Activated CD4-positive, CD25-positive, alpha-beta regulatory T cell treated with anti-CD3 and anti-CD28 coated beads, Interleukin-2, amount 50 U/mL, for 72 hours (primary cell): ENCODE data around the gene BBOF1.
A peak's percentile ranks its signal among the peaks of the same experiment; 100 is the strongest.
"Not testable (repeated sequence)": the region's sequence is repeated elsewhere in the genome, so short reads cannot be mapped to it uniquely, and the experiment has no call there.

ENCODE experiments used
- DNase-seq: peaks from one replicate; pipeline ENCODE4 v3.0.0; 2021

Gene BBOF1, protein sequence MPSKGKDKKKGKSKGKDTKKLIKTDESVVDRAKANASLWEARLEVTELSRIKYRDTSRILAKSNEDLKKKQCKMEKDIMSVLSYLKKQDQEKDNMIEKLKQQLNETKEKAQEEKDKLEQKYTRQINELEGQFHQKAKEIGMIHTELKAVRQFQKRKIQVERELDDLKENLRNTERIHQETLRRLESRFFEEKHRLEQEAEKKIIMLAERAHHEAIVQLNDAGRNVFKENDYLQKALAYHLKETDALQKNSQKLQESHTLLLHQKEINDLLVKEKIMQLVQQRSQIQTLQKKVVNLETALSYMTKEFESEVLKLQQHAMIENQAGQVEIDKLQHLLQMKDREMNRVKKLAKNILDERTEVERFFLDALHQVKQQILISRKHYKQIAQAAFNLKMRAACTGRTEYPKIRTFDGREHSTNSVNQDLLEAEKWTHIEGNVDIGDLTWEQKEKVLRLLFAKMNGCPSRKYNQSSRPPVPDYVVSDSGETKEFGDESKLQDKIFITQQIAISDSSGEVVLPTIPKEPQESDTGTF

DNA sequence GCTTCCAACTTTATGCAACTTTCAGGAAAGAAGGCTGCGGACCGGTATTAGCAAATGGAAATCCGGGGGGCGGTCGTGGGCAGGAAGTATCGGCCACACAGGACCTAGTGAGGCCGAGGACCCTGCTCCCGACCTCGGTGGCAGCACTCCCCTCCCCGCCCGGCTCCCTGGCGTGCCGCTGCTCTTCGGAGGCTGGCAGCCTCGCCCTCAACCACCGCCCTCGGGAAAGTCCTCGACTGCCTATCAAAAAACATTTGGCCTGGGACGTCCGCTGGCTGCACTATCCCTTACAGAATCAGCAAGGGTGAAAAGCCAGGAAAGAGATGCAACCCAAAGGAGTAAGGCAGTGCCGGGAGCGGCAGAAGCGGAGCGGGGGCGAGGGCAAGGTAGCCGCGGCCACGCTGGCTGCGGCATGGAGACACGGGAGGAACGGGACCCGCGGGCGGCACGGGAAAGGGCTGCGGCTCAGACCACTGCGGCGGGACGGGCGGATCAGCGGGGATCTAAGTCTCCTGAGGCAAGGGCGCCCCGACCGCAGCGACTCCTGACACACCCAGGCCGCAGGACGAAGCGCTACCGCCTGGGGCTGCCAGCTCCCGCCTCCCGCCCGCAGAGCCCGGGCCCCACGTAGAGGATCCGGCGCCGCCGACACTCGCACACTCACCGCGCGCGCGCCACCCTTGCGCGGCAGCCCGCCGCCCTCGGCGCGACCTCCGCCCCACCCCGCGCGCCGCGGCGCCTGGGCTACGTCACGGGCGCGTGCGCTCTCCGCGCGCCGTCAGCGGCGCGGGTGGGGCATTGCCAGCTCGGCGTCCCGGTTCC, at the start of gene BBOF1, which contains the start of gene ENTPD5:
BBOF1 (plus strand) TSS at position 764 of the 822 bp plus-strand sequence. CDS start 130 bp downstream, outside the sequence.
ENTPD5 (minus strand) TSS at position 703 of the 822 bp plus-strand sequence. CDS start 31,186 bp downstream, outside the sequence.
- DNase-seq: peak; percentile 85

DNA sequence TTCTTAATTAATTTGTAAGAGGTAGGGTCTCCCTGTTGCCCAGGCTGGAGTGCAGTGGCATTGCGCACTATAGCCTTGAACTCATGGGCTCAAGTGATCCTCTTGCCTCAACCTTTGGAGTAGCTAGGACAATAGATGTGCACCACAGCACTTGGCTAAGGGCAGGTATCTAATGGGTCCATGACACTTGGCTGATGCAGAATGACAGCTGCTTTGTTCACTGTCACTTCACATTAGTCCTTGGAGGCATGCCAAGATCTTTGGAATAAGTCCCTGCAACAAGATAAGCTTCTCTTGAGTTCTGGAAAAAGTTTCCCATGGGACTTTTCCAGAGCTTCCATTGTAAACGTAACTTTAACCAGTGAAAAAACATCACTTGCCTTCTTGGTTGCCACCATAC, 45.7 kb upstream of the BBOF1 start:
- DNase-seq: no peak

DNA sequence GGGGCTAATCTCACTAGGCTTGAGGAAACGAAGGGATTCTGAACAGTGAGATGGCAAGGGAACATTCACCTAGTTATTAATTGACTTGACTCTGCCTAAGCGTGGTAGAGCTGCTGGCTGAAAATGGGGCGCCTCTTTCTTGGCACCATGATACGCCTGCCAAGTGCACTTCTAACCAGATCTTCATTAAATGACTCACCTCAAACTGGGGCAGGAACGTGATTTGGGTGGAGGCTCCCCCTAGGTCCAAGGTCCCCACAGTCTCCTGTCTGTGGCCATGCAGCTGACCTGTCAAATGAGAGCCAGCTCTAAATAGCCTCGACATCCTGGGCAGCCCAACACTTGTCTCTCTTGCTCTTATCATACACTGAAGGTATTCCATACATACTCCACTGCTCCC, 43.0 kb upstream of the BBOF1 start:
- no peak for DNase-seq

DNA sequence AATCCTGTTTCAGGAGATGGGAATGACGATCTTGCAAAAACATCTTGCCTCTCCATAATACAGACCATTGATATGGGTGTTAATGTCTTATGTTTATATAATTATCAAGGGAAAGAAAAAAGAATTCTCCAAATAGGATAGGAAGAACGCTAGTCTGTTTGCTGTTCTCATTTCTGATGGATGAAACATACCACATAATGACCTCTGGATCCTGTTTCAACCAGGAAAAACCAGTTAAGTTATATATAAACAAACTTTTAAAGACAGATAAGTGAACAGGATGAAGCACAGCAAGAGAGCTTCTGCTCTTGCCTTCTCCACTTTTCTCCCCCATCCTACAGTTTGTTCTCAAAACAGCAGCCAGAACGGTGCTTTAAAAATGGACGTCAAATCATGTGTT, 41.3 kb upstream of the BBOF1 start:
- DNase-seq: no peak

DNA sequence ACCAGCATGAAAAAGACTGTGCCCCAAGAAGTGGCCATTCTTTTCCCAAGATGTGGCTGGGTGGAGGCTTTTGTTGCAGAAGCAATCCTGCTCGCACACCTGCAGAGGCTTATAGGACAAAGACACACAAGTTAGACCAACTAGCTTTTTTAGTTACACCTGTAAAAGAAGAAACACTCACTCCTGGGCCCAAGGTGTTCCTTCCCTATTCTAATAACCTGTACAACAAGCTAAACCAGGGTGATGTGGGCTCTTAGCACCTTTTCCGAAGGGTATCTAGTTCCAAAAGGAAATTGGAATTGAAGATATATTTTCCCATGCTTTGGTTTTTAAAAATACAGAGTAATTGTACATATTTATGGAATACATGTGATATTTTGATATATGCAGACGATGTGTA, 31.1 kb upstream of the BBOF1 start:
- no peak for DNase-seq

DNA sequence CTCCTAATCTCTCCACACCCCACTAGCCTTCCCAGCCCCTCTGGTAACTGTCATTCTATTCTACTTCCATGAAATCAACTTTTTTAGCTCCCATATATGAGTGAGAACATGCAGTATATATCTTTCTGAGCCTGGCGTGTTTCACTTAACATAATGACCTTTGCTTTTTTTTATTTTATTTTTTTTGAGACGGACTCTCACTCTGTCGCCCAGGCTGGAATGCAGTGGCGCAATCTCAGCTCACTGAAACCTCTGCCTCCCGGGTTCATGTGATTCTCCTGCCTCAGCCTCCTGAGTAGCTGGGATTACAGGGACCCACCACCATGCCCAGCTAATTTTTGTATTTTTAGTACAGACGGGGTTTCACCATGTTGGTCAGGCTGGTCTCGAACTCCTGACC, 30.5 kb upstream of the BBOF1 start:
- not testable (repeated sequence) for DNase-seq

DNA sequence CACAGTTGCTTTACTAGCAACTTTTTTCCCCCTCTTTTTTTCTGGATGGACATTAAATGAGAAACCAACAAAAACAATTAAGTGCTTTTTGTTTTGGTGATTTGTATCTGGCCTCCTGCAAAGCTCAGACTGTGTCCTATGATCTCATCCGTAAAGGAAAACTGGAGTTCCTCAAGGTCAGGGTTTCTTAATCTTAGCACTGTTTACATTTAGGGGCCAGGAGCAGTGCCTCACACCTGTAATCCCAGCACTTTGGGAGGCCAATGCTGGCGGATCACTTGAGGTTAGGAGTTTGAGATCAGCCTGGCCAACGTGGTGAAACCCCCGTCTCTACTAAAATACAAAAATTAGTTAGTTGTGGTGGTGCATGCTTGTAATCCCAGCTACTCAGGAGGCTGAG, 28.1 kb upstream of the BBOF1 start:
- no peak for DNase-seq

DNA sequence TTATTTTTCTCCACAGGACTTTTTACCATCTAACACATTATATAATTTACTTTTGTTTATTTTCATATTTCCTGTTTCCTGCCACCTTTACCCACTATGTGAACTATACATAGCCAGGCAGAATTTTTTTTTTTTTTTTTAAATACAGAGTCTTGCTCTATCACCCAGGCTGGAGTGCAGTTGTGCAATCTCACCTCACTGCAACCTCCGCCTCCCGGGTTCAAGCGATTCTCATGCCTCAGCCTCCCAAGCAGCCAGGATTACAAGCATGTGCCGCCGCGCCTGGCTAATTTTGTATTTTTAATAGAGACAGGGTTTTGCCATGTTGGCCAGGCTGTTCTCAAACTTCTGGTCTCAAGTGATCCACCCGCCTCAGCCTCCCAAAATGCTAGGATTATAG, 24.2 kb upstream of the BBOF1 start:
- not testable (repeated sequence) for DNase-seq

DNA sequence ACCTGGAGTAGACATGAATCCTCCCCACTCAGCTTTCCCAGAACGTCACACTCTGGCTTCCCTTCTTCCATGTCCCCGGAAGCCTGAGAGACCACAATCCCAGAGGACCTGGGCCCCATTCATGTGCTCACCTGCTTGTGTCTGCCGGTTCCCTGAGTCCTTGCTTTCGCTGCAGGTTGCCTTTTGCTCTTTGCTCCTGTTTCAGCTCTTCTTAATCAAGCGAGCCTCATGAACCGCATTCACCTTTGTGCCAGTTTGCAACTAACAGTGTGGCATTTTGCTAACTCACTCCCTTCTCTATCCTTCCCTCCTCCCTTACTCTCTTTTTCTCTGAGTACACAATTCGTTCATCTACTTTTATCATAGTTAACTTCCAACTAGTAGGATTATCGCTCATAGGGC, 23.2 kb upstream of the BBOF1 start:
- DNase-seq: no peak

DNA sequence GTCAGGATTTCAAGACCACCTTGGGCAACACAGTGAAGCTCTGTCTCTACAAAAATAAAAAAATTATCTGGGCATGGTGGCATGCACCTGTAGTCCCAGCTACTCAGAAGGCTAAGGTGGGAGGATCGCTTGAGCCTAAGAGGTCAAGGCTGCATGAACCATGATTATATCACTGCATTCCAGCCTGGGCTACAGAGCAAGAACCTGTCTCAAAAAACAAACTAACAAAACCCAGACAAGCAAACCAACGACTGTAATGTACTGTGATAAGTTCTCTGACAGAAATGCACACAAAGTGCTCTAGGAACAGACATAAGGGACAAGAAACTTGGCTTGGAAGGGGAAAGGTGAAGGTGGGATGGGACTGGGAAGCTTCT, 22.4 kb upstream of the BBOF1 start:
- no peak for DNase-seq

DNA sequence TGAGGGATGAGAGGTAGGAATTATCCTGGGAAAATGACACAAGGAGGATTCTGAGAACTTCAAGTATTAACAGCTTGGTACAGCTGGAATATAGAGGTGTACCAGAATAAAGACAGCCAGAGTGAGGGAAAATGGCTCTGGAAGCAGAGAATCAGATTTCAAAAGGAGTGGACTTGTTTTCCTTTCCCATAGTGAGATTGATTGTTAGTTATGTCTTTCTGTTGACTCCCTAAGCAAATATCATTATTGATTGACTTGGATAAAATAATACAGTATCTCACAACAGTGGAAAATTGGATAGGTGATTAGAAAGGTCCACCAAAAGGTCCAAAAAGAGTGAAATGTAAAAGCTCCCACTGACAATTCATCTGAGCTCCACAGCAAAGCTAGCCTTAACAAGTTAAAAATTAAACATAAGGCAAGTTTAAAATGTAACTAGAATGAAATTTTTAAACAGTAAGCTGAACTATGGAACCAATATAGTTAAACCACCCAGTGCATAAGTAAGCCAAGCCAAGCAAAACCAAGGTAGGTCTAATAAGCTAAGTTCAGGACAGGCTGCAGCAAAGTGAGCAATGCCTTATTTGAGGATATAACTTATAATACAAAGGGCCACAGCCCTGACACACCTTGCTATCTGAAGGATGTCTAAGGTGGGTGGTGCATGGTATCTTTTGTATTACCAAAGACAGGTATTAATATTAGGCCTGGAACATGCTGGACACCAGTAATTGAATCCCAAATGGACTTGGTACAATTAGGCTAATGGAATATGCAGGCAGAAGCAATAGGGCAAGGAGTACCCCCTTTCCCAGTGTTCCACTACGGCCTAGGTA, 21.8 kb upstream of the BBOF1 start:
- DNase-seq: no peak

DNA sequence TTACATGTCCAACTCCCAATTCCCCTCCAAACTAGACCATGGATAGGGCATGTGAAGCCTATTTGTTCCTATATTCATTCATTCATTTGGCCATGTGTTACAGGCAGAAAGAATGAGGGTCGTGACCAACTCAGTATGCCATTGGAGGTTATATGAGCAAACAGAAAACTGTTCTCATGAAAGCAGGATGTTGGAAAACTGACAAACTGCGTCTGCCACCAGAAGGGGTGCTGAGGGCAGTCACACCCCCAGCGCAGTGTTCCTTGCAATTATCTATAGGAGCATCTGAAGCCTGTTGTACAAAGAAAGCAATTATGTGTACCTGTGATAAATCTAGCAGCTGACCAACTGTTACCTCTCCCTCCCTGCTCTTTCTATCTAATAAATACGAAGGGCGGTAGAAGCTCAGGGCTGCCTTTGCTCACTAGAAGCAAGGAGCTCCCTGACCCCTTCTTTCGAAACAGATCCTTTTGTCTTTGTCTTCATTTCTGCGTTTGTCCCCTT, 21.2 kb upstream of the BBOF1 start:
- DNase-seq: no peak

DNA sequence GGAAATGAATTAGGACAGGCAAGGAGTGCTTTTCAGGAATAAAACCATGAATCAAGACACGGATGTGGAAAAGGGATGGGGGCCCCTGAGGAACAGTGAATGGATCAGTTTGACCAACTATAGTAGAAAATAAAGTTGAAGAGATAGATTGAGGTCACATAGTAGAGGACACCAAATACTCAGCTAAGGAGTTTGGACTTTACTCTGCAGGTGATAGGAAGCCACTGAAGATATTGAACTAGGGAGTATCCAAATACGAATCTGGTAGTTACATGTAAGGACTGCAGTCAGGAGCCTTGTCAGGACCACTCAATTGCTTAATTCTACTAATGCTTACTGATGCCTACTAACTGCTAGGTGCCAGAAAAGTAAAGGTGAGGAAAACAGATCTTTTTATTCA, 20.4 kb upstream of the BBOF1 start:
- no peak for DNase-seq

DNA sequence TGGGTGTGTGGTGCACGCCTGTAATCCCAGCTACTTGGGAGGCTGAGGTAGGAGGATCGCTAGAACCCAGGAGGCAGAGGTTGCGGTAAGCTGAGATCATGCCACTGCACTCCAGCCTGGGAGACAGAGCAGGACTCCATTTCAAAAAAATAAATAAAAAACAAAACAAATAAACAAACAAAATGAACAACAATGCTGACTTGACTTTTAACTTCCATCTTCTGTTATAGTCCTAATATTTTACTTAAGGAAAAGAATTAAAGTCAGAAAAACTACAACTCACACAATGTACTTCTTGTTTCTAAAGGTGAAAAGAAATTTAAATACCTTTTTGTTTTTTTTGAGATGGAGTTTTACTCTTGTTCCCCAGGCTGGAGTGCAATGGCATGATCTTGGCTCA, 13.5 kb upstream of the BBOF1 start:
- DNase-seq: not testable (repeated sequence)

DNA sequence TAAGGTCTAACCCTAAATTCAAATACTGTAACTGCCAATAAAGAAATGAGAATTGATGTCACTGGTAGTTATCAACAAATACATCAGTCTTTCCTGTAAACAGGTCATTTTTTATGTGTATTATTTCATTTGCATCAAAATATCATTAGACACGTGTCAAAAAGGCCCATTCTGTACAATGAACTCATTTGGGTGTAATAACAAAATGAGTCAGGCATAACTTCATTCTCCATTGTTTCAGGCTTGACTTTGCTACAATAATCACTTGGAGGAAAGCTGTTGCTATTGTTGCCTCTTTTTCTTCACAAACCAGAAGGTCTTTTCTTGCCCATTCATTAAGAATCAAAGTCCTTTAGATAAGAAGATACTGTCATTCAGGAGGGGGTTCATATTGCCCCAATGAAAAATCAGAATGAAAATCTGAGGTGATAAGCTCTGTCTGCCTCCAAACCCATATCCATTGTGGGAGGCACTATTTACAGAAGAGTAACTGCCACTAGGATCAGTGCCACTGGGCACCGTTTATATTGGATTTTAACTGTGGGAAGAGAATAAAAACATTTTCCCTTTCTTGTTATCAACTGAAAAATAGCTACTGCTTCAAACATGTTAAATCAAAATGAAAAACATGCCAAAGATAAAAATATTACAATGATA, 10.2 kb upstream of the BBOF1 start:
- no peak for DNase-seq

DNA sequence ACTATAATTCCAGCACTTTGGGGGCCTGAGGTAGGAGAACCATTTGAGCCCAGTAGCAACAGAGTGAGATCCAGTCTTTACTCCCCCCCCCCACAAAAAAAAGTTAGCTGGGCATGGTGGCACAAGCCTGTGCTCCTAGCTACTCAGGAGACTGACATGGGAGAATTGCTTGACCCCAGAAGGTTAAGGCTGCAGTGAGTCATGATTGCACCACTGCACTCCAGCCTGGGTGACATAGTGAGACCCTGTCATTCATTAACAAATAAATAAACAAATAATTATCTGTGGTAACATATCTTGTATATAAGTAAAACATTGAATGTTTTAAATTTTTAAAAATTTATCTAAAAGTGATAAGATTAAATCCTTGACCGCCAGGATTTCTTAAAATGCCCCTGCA, 4.8 kb upstream of the BBOF1 start:
- DNase-seq: no peak

DNA sequence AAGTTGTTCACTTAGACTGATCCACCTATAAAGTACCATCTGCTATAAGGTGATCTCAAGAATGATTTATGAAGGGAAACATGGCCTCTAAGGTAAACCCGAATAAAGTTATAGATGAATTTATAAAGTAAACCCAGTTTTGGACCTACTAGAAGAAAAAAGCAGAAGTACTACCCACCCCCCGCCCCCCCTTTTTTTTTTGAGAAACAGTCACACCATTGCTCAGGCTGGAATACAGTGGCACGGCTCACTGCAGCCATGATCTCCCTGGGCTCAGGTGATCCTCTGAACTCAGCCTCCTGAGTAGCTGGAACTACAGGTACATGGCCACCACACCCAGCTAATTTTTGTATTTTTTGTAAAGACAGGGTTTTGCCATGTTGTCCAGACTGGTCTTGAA, 4.0 kb upstream of the BBOF1 start:
- DNase-seq: no peak

DNA sequence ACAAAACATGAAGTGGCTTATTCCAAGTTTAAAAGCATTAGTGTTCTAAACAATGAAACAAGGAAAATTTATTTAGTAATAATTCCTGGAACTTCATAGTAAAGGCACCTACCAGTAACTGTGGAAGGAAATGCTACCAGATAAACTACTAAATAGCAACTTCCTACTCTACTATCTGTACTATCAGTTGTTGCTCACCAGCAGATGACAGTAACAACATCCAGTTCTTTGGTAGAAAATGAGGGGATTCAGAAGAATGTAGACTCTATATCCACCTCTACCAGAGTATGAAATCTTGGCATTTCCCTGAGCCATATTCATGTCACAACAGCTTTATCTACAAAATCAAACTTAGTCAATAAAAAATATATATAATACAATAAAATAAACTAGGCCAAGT, 3.2 kb upstream of the BBOF1 start:
- DNase-seq: no peak

DNA sequence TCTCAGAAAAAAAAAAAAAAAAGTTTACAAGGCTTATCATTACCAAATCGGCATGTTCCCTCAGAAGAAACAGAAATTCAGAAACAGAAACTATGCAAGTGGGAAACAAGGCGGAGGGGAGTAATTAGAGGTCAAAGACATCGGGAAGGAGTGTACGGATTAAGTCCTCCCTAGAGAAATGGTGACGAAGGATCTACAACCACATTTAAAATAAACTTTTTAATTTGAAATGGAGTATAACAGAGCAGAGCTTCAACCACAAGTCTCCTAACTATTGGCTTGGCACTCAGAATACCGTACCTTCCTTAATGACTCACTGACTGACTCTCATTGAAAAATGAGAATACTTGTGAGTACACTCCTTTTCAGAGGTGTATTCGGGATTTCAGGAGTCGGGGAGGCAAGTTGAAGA, 969 bp upstream of the BBOF1 start:
- no peak for DNase-seq

DNA sequence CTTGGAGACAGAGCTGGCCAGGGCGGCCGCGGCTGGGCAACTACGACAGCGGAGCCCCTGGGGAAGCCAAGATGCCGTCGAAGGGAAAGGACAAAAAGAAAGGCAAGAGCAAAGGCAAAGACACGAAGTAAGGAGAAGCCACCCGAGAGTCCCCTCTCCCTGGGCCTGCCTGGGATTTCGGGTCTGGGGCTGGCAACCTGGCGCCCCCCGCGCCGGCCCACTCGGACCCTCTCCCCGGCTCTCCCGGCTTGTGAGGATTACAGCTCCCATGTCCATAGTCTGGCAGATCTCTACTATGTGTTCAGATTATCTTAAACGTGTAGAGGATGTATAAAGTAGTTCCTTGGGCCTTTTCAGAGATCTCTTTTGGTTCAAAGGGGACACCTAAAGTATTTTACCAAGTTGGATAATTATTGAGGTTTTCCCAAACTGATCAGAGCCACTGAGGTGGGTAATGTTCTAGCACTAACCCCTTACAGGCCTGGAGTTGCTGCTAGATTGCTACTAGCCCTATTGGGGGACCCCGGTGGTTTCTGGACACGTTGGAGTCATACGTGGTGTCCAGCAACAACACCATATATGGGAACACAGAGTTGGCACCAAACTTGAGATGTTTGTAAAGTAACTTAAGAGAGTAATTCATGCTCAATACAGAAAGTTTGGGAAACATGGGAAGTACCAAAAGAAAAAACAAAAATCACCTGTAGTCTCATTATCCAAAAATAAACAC, 424 bp downstream of the BBOF1 start:
- DNase-seq: no peak

DNA sequence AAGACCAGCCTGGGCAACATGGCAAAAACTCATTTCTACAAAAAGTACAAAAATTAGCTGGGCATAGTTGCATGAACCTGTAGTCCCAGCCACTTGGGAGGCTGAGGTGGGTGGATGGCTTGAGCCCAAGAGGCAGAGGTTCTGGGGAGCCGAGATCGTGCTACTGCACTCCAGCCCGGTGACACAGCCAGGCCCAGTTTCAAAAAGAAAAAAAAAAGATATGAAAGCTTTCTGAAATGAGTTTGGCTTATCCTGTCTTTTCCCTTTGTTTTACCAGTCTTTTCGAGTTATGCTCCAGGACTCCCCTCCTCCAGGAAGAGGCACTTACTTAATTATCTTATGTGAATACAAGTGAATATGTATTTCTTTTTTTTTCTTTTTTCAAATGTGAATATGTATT, 3.2 kb downstream of the BBOF1 start:
- no peak for DNase-seq
